Hippocampal formation (tissue), 2 donors: Measurements from ENCODE around the gene TNXB.
"Not testable (repeated sequence)": the region's sequence is repeated elsewhere in the genome, so short reads cannot be mapped to it uniquely, and the experiment has no call there.

ENCODE experiments used
- DNase-seq, 2 donors: peaks; one replicate each; lab custom pipeline; 2025; lab: John Stamatoyannopoulos, UW

TNXB gene

DNA sequence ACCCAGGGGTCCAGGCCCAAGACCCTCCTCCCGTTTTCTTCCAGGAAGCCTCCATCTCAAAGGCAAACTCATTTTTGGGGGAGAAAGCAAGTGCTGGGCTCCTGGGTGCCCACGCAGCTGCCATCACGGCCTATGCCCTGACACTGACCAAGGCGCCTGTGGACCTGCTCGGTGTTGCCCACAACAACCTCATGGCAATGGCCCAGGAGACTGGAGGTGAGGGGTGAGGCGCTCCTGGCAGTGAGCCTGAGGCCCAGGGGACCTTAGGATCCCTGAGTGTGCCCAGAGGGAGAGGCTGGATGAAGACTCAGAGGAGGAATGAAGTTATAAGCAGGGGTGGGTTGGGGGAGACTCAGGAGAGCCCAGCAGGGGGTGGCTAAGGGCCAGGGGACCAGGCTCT lies 112.8 kb downstream of the TNXB start:
- not testable (repeated sequence) for DNase-seq

DNA sequence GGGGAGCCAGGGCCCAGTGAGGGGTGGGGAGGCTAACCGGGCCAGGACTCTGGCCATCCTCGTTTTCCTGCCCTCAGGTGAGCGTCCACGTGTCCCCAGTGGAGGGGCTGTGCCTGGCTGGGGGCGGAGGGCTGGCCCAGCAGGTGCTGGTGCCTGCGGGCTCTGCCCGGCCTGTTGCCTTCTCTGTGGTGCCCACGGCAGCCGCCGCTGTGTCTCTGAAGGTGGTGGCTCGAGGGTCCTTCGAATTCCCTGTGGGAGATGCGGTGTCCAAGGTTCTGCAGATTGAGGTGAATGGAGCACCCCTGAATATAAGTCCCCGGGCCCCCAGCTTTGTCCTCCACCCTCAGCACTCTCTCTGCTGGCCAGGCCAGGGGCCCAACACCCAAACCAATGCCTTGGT lies 114.7 kb downstream of the TNXB start:
- not testable (repeated sequence) for DNase-seq
